GM21825 (cell line): Measurements from ENCODE around the gene NOX4.
"Not testable (repeated sequence)": the region's sequence is repeated elsewhere in the genome, so short reads cannot be mapped to it uniquely, and the experiment has no call there.

Experiments used
- ATAC-seq: cut with Tn5 transposase; IDR thresholded peaks from one replicate; pipeline ENCODE4 v1.9.1; 2021; ENCODE audit warnings: mild to moderate bottlenecking, moderate library complexity; ENCODE audit not compliant: unreplicated experiment

Gene NOX4

GRCh38 chr11:89463266-89463780 is 27.9 kb downstream of the NOX4 start:
- no peak for ATAC-seq

GRCh38 chr11:89458716-89459115 is 32.5 kb downstream of the NOX4 start:
- ATAC-seq = no peak

- ATAC-seq = no peak
Measured at GRCh38 chr11:89457190-89457589, 34.0 kb downstream of the NOX4 start.

- ATAC-seq = no peak
Measured at GRCh38 chr11:89456681-89457080, 34.5 kb downstream of the NOX4 start.

- no peak for ATAC-seq
Measured at GRCh38 chr11:89452780-89453179, 38.4 kb downstream of the NOX4 start.

- no peak for ATAC-seq
Measured at GRCh38 chr11:89447845-89448244, 43.3 kb downstream of the NOX4 start.

- ATAC-seq = no peak
Measured at GRCh38 chr11:89443361-89444322, 47.5 kb downstream of the NOX4 start.

- no peak for ATAC-seq
Measured at GRCh38 chr11:89442801-89443200, 48.4 kb downstream of the NOX4 start.

- ATAC-seq = no peak
Measured at GRCh38 chr11:89441606-89442005, 49.6 kb downstream of the NOX4 start.

GRCh38 chr11:89437317-89437716 is 53.9 kb downstream of the NOX4 start:
- ATAC-seq = no peak

GRCh38 chr11:89436071-89436470 is 55.1 kb downstream of the NOX4 start:
- ATAC-seq = no peak

- no peak for ATAC-seq
Measured at GRCh38 chr11:89433278-89433677, 57.9 kb downstream of the NOX4 start.

GRCh38 chr11:89432182-89432581 is 59.0 kb downstream of the NOX4 start:
- ATAC-seq = not testable (repeated sequence)

- not testable (repeated sequence) for ATAC-seq
Measured at GRCh38 chr11:89426501-89426900, 64.7 kb downstream of the NOX4 start.

- no peak for ATAC-seq
Measured at GRCh38 chr11:89421718-89422117, 69.5 kb downstream of the NOX4 start.

- no peak for ATAC-seq
Measured at GRCh38 chr11:89420981-89421380, 70.2 kb downstream of the NOX4 start.

GRCh38 chr11:89416961-89417360 is 74.2 kb downstream of the NOX4 start:
- no peak for ATAC-seq

GRCh38 chr11:89411112-89411511 is 80.1 kb downstream of the NOX4 start:
- not testable (repeated sequence) for ATAC-seq

GRCh38 chr11:89410666-89411065 is 80.5 kb downstream of the NOX4 start:
- not testable (repeated sequence) for ATAC-seq

- not testable (repeated sequence) for ATAC-seq
Measured at GRCh38 chr11:89408441-89408840, 82.7 kb downstream of the NOX4 start.

- no peak for ATAC-seq
Measured at GRCh38 chr11:89405629-89406028, 85.5 kb downstream of the NOX4 start.

GRCh38 chr11:89391654-89392053 is 99.5 kb downstream of the NOX4 start:
- ATAC-seq = not testable (repeated sequence)
